ENCODE measurements around the gene AUH.
"Not testable (repeated sequence)": the region's sequence is repeated elsewhere in the genome, so short reads cannot be mapped to it uniquely, and the experiment has no call there.

The AUH gene

GRCh38 chr9:91378695-91379127 lies 17.0 kb upstream of the AUH start:
- DNase-seq (ENCODE audit: low spot score) = no peak

- DNase-seq (ENCODE audit: low spot score) = not testable (repeated sequence)
Observed at GRCh38 chr9:91378054-91378453, 16.3 kb upstream of the AUH start.

GRCh38 chr9:91376239-91376638 lies 14.5 kb upstream of the AUH start:
- no peak for DNase-seq (ENCODE audit: low spot score)

- DNase-seq (ENCODE audit: low spot score) = no peak
Observed at GRCh38 chr9:91374939-91375338, 13.2 kb upstream of the AUH start.

GRCh38 chr9:91371894-91372293 lies 10.2 kb upstream of the AUH start:
- no peak for DNase-seq (ENCODE audit: low spot score)

GRCh38 chr9:91370006-91370405 lies 8.3 kb upstream of the AUH start:
- DNase-seq (ENCODE audit: low spot score) = not testable (repeated sequence)

- DNase-seq (ENCODE audit: low spot score) = no peak
Observed at GRCh38 chr9:91364702-91365101, 3.0 kb upstream of the AUH start.

- no peak for DNase-seq (ENCODE audit: low spot score)
Observed at GRCh38 chr9:91364005-91364404, 2.3 kb upstream of the AUH start.

- no peak for DNase-seq (ENCODE audit: low spot score)
Observed at GRCh38 chr9:91362051-91362611, 413 bp upstream of the AUH start.

- no peak for DNase-seq (ENCODE audit: low spot score)
Observed at GRCh38 chr9:91360551-91361290, 997 bp downstream of the AUH start.

- DNase-seq (ENCODE audit: low spot score) = no peak
Observed at GRCh38 chr9:91359734-91360470, 1.8 kb downstream of the AUH start.

- no peak for DNase-seq (ENCODE audit: low spot score)
Observed at GRCh38 chr9:91359083-91359482, 2.6 kb downstream of the AUH start.

- no peak for DNase-seq (ENCODE audit: low spot score)
Observed at GRCh38 chr9:91354881-91355280, 6.8 kb downstream of the AUH start.

- DNase-seq (ENCODE audit: low spot score) = no peak
Observed at GRCh38 chr9:91349115-91349555, 12.6 kb downstream of the AUH start.

- DNase-seq (ENCODE audit: low spot score) = no peak
Observed at GRCh38 chr9:91348191-91348807, 13.4 kb downstream of the AUH start.

GRCh38 chr9:91347377-91347776 lies 14.3 kb downstream of the AUH start:
- DNase-seq (ENCODE audit: low spot score) = no peak

- DNase-seq (ENCODE audit: low spot score) = no peak
Observed at GRCh38 chr9:91346644-91347043, 15.1 kb downstream of the AUH start.

GRCh38 chr9:91345978-91346377 lies 15.7 kb downstream of the AUH start:
- no peak for DNase-seq (ENCODE audit: low spot score)

GRCh38 chr9:91342575-91342974 lies 19.1 kb downstream of the AUH start:
- DNase-seq (ENCODE audit: low spot score) = no peak

GRCh38 chr9:91341749-91342148 lies 20.0 kb downstream of the AUH start:
- no peak for DNase-seq (ENCODE audit: low spot score)

GRCh38 chr9:91341258-91341746 lies 20.4 kb downstream of the AUH start:
- no peak for DNase-seq (ENCODE audit: low spot score)

- DNase-seq (ENCODE audit: low spot score) = no peak
Observed at GRCh38 chr9:91340395-91340967, 21.2 kb downstream of the AUH start.
